ES-I3 (cell line): Measurements from ENCODE around the gene GPATCH8.
"Not testable (repeated sequence)": the region's sequence is repeated elsewhere in the genome, so short reads cannot be mapped to it uniquely, and the experiment has no call there.

ENCODE experiments used
- H3K36me3 ChIP-seq: 2 replicates; pipeline ENCODE4 v1.6.1; 2013; ENCODE audit warnings: mild to moderate bottlenecking, low read length, control low read depth, moderate library complexity; ENCODE audit not compliant: insufficient read depth
- H3K4me1 ChIP-seq: 2 replicates; pipeline ENCODE4 v1.6.1; 2013; ENCODE audit warnings: mild to moderate bottlenecking, control low read depth, low read length; ENCODE audit not compliant: insufficient read depth
- H3K9ac ChIP-seq: 2 replicates; pipeline ENCODE4 v1.6.1; 2013; ENCODE audit warnings: low read depth, mild to moderate bottlenecking, low read length, moderate library complexity
- H3K9me3 ChIP-seq: 2 replicates; pipeline ENCODE4 v1.6.1; 2013; ENCODE audit warnings: mild to moderate bottlenecking, low read length, moderate library complexity; ENCODE audit not compliant: control insufficient read depth, insufficient read depth

The GPATCH8 gene

DNA sequence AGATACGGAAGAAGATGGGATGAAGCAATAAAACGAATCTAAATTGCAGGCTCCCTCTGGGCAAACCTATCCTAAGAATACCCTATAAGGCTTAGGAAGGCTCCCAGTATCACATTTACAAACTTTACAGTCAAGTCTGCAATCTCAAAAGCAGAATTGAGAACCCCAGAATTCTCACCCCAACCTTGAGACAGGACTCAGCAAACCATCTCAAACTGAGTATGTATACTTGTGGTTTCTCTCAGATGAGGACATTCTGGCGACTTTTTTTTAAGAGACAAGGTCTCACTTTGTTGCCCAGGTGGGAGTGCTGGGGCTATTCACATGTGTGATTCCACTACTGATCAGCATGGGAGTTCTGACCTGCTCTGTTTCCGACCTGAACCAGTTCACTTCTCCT is 94.4 kb downstream of the GPATCH8 start:
- H3K4me1 ChIP-seq, result no peaks in the 10 kb centered on the region
- H3K9ac ChIP-seq, result no peak overlapping the region
- H3K9me3 ChIP-seq, result no peaks in the 10 kb centered on the region
- H3K36me3 ChIP-seq, result no peaks in the 10 kb centered on the region

DNA sequence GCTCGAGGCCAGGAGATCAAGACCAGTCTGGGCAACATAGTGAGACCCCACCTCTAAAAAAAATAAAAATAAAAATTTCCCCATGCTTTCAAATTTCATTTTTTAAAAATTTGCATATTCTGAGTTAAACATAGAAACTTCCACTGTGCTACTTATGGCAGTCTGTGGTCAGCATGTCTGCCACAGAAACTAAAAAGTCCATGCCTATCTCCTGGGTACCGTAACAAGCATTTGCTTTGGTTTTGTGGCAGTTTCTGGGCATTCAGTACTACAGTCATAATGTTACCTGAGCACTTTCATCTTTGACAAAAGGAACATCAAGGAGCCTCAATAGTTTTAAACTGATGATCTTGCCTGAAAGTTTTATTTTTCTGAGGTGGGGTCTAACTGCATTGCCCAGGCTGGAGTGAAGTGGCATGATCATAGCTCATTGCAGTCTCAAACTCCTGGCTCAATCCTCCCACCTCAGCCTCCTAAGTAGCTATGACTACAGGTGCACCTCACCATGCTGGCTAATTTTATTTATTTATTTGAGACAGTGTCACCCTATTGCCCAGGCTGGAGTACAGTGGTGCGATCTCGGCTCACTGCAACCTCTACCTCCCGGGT is 100.5 kb downstream of the GPATCH8 start:
- H3K4me1 ChIP-seq, result no peaks in the 10 kb centered on the region
- no peak overlapping the region for H3K9ac ChIP-seq
- peaks cover 33% of the 10 kb centered on the region for H3K36me3 ChIP-seq
- no peaks in the 10 kb centered on the region for H3K9me3 ChIP-seq

DNA sequence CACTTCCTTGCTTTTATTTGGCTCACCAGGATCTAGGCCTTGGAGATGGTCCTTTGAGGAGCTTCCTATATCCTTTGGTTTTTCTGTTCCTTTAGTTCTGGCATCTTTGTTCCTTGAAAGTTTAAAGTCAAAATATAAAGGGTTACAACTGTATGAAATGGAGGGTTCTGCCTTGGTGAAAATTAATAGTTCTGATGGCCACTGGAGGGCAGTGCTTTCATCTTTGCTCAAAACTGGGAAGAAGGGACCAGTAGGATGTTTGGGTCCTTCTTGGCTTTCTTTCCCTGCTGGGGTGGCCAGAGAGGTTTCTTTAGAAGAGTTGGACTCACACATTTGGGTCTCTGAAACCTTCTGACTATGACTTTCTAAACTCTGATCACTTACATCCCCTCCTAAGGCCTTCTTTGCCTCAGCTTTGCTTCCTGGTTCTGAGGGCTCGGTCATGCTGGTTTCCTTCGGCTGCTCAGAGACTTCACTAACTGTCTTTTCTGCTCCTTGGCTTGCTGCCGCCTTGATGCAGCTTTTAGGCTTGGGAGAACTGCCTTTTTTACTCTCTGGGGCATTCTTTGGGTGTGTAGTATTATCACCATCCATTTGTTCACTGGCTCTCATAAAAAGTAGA is 102.9 kb downstream of the GPATCH8 start:
- Histone ChIP-seq H3K4me1 (no peaks in the 10 kb centered on the region), H3K36me3 (peaks cover 43% of the 10 kb centered on the region), H3K9ac (no peak overlapping the region), H3K9me3 (no peaks in the 10 kb centered on the region)

DNA sequence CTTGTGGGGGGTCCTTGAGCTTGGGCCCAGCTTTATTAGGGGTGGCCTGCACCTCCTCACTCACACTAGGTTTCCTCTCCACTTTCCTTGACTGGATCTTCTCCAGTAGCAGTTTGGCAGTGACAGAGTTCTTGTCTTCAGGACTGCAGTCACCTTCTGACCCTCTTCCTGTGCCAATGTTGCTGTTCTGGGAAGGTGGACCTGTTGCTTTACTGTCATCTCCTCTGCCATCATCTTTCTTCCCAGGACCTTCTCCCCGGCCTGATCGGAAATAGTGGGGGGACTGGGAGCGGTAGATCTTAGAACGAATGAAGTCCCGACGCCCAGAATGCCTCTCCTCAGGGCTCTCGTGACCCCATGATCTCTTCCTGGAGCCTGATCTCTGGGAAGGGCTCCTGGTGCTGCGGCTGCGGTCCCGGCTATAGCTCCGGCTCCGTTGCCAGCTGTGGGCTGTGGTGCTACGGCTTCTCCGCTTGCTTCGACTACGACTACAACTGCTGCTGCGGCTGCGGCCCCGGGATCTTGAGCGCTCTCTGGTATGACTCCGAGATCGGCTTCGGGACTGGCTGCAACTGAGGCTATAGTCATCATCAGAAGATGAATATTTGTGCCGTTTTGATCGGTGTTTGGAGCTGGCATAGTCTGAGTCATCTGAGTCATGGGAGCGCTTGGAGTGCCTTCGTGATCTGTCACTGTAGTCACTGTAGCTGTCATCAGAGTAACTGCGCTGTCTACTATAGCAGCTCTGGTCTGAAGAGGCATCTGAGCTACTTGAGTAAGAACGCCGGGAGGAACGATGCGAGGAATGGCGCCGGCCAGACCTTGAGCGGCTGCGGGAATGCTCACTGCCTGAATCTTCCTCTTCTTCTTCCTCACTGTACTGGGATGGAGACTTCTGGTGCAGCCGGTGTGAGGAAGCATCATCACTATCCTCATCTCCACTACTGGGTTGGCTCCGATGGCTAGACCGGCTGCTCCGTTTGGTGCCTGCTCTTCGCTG is 104.2 kb downstream of the GPATCH8 start:
- H3K9ac ChIP-seq, result no peak overlapping the region
- peaks cover 43% of the 10 kb centered on the region for H3K36me3 ChIP-seq
- no peaks in the 10 kb centered on the region for H3K9me3 ChIP-seq
- H3K4me1 ChIP-seq, result no peaks in the 10 kb centered on the region

DNA sequence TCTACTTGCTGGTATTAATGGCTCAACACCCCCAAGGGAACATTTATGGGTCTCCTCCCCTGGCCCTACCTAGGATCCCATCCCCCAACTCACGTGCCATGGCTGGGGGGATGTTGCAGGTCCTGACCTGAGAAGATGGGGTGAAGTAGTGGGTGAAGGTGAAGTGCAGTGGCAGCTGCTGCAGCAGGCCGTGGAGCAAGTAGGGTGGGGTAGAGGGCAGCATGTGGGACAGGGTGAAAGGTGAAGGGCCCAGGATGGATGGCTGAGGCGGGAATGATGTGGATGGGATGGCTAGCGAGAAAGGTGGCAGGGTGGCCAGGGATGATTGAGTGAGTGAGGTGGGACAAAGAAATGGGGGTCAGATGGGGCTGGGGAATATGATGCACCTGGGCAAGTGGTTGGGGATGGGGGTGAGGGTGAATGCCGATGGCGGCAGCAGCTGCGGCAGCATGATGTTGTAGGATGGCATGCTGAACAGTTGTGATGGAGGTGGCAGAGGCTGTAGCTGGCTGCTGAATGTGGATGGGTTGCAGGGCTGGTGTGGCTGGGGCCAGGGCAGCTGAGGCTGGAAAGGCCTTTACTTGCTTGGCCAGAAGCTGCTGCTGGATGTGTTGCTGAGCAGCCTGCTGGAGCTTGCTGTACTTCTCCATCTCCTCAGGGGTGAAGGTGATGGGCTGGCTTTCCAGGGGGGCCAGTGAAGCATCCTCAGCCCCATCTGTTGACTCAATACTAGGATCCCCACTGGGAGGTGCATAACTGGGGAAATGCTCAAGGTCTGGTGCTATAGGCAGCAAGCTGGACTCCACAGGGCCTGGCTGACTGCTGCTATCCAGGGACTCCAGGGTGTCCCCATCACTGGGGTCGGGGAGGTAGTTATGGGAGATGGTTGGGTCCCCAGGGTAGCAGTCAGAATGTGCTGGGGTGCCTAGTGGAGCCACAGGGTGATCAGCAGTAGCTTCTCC is 105.4 kb downstream of the GPATCH8 start:
- H3K36me3 ChIP-seq, result peaks cover 43% of the 10 kb centered on the region

DNA sequence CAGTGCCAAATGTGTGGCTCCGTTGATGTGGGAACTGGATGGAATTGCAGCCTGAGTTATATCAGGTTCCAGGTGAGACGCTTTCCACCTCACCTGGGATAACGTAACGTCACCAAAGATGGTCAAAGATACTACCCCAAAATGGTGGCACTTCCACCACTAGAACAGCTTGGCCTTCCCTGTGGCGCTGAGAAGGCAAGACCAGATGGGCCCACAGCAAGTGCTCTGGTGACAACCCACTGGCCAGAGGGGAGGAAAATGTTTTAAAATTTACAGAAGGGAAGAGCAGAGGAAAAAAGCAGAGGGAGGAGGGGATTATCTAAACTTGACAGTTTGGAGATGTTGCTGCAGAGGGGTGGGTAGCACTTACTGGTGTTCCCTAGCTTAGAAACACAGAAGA is 106.3 kb downstream of the GPATCH8 start:
- H3K36me3 ChIP-seq, result peaks cover 43% of the 10 kb centered on the region
- no peak overlapping the region for H3K9ac ChIP-seq
- H3K4me1 ChIP-seq, result no peaks in the 10 kb centered on the region
- no peaks in the 10 kb centered on the region for H3K9me3 ChIP-seq

More for the DNA sequence above, 105.4 kb downstream of the GPATCH8 start:
- Histone ChIP-seq H3K9ac (no peak overlapping the region), H3K9me3 (no peaks in the 10 kb centered on the region), H3K4me1 (no peaks in the 10 kb centered on the region)

DNA sequence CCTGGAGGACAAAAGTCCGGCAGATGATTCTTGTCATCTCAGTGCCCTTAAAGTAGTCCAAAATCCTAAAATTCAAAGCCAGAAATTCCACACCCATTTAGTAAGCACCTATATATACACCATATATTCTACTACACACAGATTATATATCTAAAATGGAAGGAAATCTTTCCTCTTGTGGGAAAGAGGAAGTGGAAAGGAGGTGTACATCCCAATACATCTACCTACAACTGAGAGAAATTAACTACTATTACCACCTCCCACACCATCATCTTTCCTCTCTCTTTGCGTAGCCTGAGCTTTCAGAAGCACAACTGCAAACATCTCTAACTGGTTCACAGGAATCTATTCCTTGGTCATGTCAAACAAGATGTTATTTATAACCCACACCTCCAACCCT is 108.4 kb downstream of the GPATCH8 start:
- no peak overlapping the region for H3K9ac ChIP-seq

DNA sequence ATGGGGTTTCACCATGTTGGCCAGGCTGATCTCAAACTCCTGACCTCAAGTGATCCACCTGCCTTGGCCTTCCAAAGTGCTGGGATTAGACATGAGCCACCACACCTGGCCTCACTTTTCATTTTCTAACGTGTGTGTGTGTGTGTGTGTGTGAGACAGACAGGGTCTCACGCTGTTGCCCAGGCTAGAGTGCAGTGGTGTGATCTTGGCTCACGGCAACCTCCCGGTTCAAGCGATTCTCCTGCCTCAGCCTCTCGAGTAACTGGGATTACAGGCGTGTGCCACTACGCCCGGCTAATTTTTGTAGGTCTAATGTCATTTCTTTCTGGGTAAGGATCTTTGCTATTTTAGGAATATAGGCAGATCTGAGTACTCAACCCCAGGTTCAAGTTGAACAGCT is 109.1 kb downstream of the GPATCH8 start:
- H3K4me1 ChIP-seq, H3K9ac ChIP-seq, H3K9me3 ChIP-seq: not testable (repeated sequence)
- peaks cover 23% of the 10 kb centered on the region for H3K36me3 ChIP-seq

More for the DNA sequence above, 108.4 kb downstream of the GPATCH8 start:
- H3K36me3 ChIP-seq, result peaks cover 30% of the 10 kb centered on the region
- H3K4me1 ChIP-seq, result no peaks in the 10 kb centered on the region
- 0 out of 2 replicates have a peak, but pooled peaks cover 2% of the 10 kb centered on the region for H3K9me3 ChIP-seq

DNA sequence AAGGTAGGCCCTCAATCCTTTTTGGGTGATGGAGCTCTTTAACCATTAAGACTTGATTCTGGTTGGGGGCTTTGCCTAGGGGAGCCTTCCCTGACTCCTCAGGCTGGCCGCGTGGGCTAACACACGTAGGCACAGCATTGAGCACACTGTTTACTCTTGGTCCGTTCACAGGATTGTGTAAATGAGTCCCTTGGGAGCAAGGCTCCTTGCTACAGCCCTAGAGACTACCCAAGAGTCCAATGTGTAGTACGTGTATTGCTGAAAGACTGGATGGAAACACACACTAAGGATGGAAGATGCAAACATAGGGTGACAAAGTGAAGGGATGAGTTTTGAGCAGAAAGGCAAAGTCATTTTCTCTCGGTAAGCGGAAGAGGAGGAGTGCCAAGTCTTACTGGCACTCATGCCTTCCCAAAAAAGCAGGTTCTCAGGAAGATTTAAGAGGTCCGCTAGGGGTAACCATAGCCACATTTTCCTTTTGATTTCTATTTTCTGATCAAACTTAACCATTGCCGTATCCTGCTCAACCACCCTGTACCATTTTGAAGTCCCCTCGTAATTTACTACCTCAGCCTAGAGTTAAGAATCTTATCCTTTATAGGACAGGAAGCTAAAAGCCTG is 112.8 kb downstream of the GPATCH8 start:
- 0 out of 2 replicates have a peak, but pooled peaks cover 2% of the 10 kb centered on the region for H3K9me3 ChIP-seq
- peaks cover 10% of the 10 kb centered on the region for H3K4me1 ChIP-seq
- no peak overlapping the region for H3K9ac ChIP-seq
- H3K36me3 ChIP-seq, result no peaks in the 10 kb centered on the region

DNA sequence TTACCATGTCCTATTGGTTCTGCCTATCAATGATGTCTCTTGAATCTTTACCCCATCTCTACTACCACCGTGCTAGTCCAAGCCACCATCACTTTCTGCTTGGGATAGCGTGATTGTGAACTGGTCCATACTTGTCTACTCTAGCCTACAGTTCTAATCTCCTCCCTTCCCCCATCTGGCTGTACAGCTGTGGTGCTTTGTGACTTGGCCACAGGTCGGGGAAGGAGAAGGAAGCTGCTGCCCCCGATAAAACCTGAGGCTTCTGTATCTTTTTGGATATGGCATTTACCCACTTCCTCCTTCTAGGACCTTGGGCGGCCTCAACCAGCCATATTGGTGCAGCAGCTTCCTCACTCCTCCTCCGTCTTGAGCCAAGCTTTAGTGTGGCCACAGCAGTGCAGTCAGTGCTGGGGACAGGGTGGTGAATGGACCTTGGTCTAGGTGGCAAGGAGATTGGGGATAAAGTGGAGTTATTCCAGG is 113.4 kb downstream of the GPATCH8 start:
- Histone ChIP-seq H3K36me3 (no peaks in the 10 kb centered on the region), H3K4me1 (peaks cover 10% of the 10 kb centered on the region), H3K9ac (no peak overlapping the region), H3K9me3 (0 out of 2 replicates have a peak, but pooled peaks cover 2% of the 10 kb centered on the region)

DNA sequence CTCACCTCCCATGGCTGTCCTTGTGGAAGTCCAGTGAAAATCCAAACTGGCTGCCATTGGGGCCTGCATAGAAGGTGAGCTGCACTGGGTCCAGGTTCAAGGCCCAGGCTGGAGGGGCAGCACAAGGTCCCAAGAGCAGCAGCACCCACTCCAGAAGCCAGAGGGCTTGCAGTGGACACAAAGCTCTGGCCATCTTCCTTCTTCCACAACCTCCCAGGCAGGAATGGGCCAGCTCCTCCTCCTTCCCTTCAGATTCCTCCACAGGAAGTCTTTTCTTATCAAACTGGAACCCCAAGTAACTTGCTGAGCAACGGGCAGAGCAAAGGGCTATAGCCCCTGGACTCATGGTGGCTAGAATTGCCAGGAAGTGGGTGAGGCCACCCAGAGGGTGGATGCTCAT is 113.9 kb downstream of the GPATCH8 start, which contains the start of gene ITGA2B:
Gene ITGA2B, minus strand, starts transcription at position 369 of the 400 bp plus-strand sequence. Its CDS starts 176 bp downstream, at position 193.
- Histone ChIP-seq H3K4me1 (peaks cover 10% of the 10 kb centered on the region), H3K9ac (no peak within 1 kb of the TSS), H3K36me3 (no peaks in the 10 kb centered on the region), H3K9me3 (0 out of 2 replicates have a peak, but pooled peaks cover 2% of the 10 kb centered on the region)

DNA sequence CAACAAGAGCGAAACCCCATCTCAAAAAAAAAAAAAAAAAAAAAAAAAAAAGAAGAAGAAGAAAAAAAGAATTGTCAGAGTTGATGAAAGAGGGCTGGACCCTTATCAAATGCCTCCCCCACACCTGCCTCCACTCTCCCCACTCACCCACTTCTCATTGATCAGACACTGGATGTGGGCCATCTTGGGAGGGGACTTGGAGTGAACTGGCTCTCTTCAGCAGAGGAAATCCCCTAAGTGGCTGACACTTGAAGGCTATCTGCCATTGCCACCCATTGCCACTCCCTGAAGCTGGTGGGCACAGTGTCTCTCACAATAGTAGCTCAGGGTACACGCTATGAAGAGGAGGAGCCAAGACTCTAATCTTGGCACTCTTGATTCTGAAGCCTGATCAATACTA is 115.4 kb downstream of the GPATCH8 start:
- H3K9me3 ChIP-seq, result 0 out of 2 replicates have a peak, but pooled peaks cover 2% of the 10 kb centered on the region
- peaks cover 10% of the 10 kb centered on the region for H3K4me1 ChIP-seq
- no peaks in the 10 kb centered on the region for H3K36me3 ChIP-seq
- no peak overlapping the region for H3K9ac ChIP-seq

DNA sequence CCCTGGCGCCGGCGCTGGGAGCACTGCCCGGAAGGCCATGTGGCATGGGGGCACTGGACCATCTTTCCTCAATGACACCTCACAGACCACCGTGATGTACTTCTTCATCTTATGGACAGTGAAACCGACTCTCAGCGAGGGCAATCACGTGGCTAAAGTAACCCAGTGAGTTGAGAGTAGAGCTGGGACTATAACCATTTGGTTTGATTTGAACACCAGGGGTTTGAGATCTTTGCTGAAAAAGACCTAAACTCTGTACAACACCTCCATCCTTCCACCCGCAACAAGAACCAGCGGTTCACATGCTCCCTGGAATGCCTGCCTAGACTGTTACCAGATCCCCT is 117.1 kb downstream of the GPATCH8 start:
- peak overlapping the region; percentile 72; the same call in 1 of the 2 replicates for H3K9ac ChIP-seq
- peaks cover 10% of the 10 kb centered on the region for H3K4me1 ChIP-seq
- no peaks in the 10 kb centered on the region for H3K36me3 ChIP-seq
- H3K9me3 ChIP-seq, result no peaks in the 10 kb centered on the region
